ENCODE measurements around the gene OSGEP.

Gene OSGEP

GRCh38 chr14:20413744-20414082 lies 40.9 kb downstream of the OSGEP start:
- no peaks in the 10 kb centered on the region for H3K9me3 ChIP-seq (ENCODE audit: control insufficient read depth, low read length)
- DNase-seq = no peak
- H2BK15ac ChIP-seq (ENCODE audit: low read depth, poor library complexity, severe bottlenecking) = no peak overlapping the region
- H3K9ac ChIP-seq (ENCODE audit: low read length) = peak overlapping the region; percentile 95
- H3K14ac ChIP-seq (ENCODE audit: low read length in 2 of 2) = no peak overlapping the region
- peaks cover 9% of the 10 kb centered on the region for H3K79me1 ChIP-seq (replicated peaks; ENCODE audit: low read length, poor library complexity, severe bottlenecking)
- H3K36me3 ChIP-seq (ENCODE audit: control insufficient read depth in 1 of 2, insufficient read depth in 2 of 2, low read depth in 1 of 2, low read length in 2 of 2) = no peaks in the 10 kb centered on the region
- H2AK5ac ChIP-seq (ENCODE audit: low read length, severe bottlenecking) = no peak overlapping the region
- no peak overlapping the region for H2BK120ac ChIP-seq (ENCODE audit: low read depth, low read length)
- H3K27me3 ChIP-seq (ENCODE audit: control insufficient read depth in 1 of 2, insufficient read depth in 1 of 2, low read length in 2 of 2) = no peaks in the 10 kb centered on the region
- H3K4ac ChIP-seq (ENCODE audit: low read depth in 1 of 2, low read length in 2 of 2) = peak overlapping the region in 1 of 2 experiments; percentile 49
- H3K4me2 ChIP-seq (ENCODE audit: low read length, poor library complexity, severe bottlenecking) = peak overlapping the region; percentile 62
- H3K27ac ChIP-seq (ENCODE audit: low read length, poor library complexity, severe bottlenecking) = peak overlapping the region; percentile 99
- peak overlapping the region; percentile 11 to 63 for H3K18ac ChIP-seq (ENCODE audit: low read depth in 1 of 2, low read length in 2 of 2)
- H2BK5ac ChIP-seq (ENCODE audit: low read depth, low read length, poor library complexity, severe bottlenecking) = no peak overlapping the region
- no peaks in the 10 kb centered on the region for H3K4me1 ChIP-seq (ENCODE audit: control insufficient read depth, insufficient read depth, low read depth, low read length)
- no peak overlapping the region for H2BK12ac ChIP-seq (ENCODE audit: low read length in 2 of 2)
- 2% methylated on average over 9 of the region's 9 CpGs for WGBS
- H4K8ac ChIP-seq (ENCODE audit: low read length) = no peak overlapping the region
- H2AFZ ChIP-seq (ENCODE audit: low read depth, low read length) = peak overlapping the region; percentile 68
- H3K23ac ChIP-seq (ENCODE audit: low read length in 2 of 2) = no peak overlapping the region
- no peak overlapping the region for H4K91ac ChIP-seq (ENCODE audit: low read length)
- H3K4me3 ChIP-seq (ENCODE audit: insufficient read depth in 1 of 2, low read depth in 1 of 2, low read length in 2 of 2) = peak overlapping the region in 1 of 2 experiments; percentile 97

- H4K91ac ChIP-seq (ENCODE audit: low read length) = peak within 1 kb of the TSS; percentile 97
- H3K18ac ChIP-seq (ENCODE audit: low read depth in 1 of 2, low read length in 2 of 2) = peak within 1 kb of the TSS; percentile 83 to 94
- peak within 1 kb of the TSS; percentile 68 for H2AFZ ChIP-seq (ENCODE audit: low read depth, low read length)
- no peaks in the 10 kb centered on the region for H3K4me1 ChIP-seq (ENCODE audit: control insufficient read depth, insufficient read depth, low read depth, low read length)
- H2BK5ac ChIP-seq (ENCODE audit: low read depth, low read length, poor library complexity, severe bottlenecking) = peak within 1 kb of the TSS; percentile 67
- peak within 1 kb of the TSS in 1 of 2 experiments; percentile 95 for H2BK12ac ChIP-seq (ENCODE audit: low read length in 2 of 2)
- H4K8ac ChIP-seq (ENCODE audit: low read length) = peak within 1 kb of the TSS; percentile 93
- H2AK5ac ChIP-seq (ENCODE audit: low read length, severe bottlenecking) = no peak within 1 kb of the TSS
- H3K79me1 ChIP-seq (replicated peaks; ENCODE audit: low read length, poor library complexity, severe bottlenecking) = peaks cover 14% of the 10 kb centered on the region
- peak within 1 kb of the TSS; percentile 70 for H3K4me2 ChIP-seq (ENCODE audit: low read length, poor library complexity, severe bottlenecking)
- H3K9me3 ChIP-seq (ENCODE audit: control insufficient read depth, low read length) = no peaks in the 10 kb centered on the region
- peak within 1 kb of the TSS; percentile 37 to 98 for H3K23ac ChIP-seq (ENCODE audit: low read length in 2 of 2)
- peak within 1 kb of the TSS in 1 of 2 experiments; percentile 74 for H3K14ac ChIP-seq (ENCODE audit: low read length in 2 of 2)
- H3K9ac ChIP-seq (ENCODE audit: low read length) = peak within 1 kb of the TSS; percentile 95
- peak within 1 kb of the TSS; percentile 78 for H2BK120ac ChIP-seq (ENCODE audit: low read depth, low read length)
- no peaks in the 10 kb centered on the region for H3K27me3 ChIP-seq (ENCODE audit: control insufficient read depth in 1 of 2, insufficient read depth in 1 of 2, low read length in 2 of 2)
- peak within 1 kb of the TSS; percentile 95 for H2BK15ac ChIP-seq (ENCODE audit: low read depth, poor library complexity, severe bottlenecking)
- peak within 1 kb of the TSS; percentile 99 for H3K27ac ChIP-seq (ENCODE audit: low read length, poor library complexity, severe bottlenecking)
- peak within 1 kb of the TSS; percentile 89 to 97 for H3K4me3 ChIP-seq (ENCODE audit: insufficient read depth in 1 of 2, low read depth in 1 of 2, low read length in 2 of 2)
- 0% methylated on average over 35 of the region's 43 CpGs for WGBS
- peak within 1 kb of the TSS; percentile 57 to 95 for H3K4ac ChIP-seq (ENCODE audit: low read depth in 1 of 2, low read length in 2 of 2)
- H3K36me3 ChIP-seq (ENCODE audit: control insufficient read depth in 1 of 2, insufficient read depth in 2 of 2, low read depth in 1 of 2, low read length in 2 of 2) = peaks cover 2 to 4% of the 10 kb centered on the region in 2 experiments
- DNase-seq = peak; percentile 93
Measured at GRCh38 chr14:20412876-20413743, 41.5 kb downstream of the OSGEP start, which contains the start of gene TEP1. TSS of gene TEP1 (minus strand) at chr14:20413501. CDS start at chr14:20408439, 5,062 bp downstream.

GRCh38 chr14:20412411-20412810 lies 42.2 kb downstream of the OSGEP start:
- H2BK120ac ChIP-seq (ENCODE audit: low read depth, low read length) = peak overlapping the region; percentile 19
- no peak overlapping the region for H4K8ac ChIP-seq (ENCODE audit: low read length)
- no peaks in the 10 kb centered on the region for H3K4me1 ChIP-seq (ENCODE audit: control insufficient read depth, insufficient read depth, low read depth, low read length)
- no peak overlapping the region for H3K14ac ChIP-seq (ENCODE audit: low read length in 2 of 2)
- no peak overlapping the region for H3K4ac ChIP-seq (ENCODE audit: low read depth in 1 of 2, low read length in 2 of 2)
- H3K4me3 ChIP-seq (ENCODE audit: insufficient read depth in 1 of 2, low read depth in 1 of 2, low read length in 2 of 2) = peak overlapping the region; percentile 89 to 97
- no peak overlapping the region for H2AK5ac ChIP-seq (ENCODE audit: low read length, severe bottlenecking)
- no peak overlapping the region for H3K18ac ChIP-seq (ENCODE audit: low read depth in 1 of 2, low read length in 2 of 2)
- no peaks in the 10 kb centered on the region for H3K27me3 ChIP-seq (ENCODE audit: control insufficient read depth in 1 of 2, insufficient read depth in 1 of 2, low read length in 2 of 2)
- no peak overlapping the region for H4K91ac ChIP-seq (ENCODE audit: low read length)
- no peak overlapping the region for H2BK12ac ChIP-seq (ENCODE audit: low read length in 2 of 2)
- peak; percentile 57 for DNase-seq
- H2AFZ ChIP-seq (ENCODE audit: low read depth, low read length) = peak overlapping the region; percentile 54
- no peak overlapping the region for H2BK15ac ChIP-seq (ENCODE audit: low read depth, poor library complexity, severe bottlenecking)
- H3K9ac ChIP-seq (ENCODE audit: low read length) = peak overlapping the region; percentile 95
- peaks cover 9 to 11% of the 10 kb centered on the region in 2 experiments for H3K36me3 ChIP-seq (ENCODE audit: control insufficient read depth in 1 of 2, insufficient read depth in 2 of 2, low read depth in 1 of 2, low read length in 2 of 2)
- 25% methylated on average over 2 of the region's 7 CpGs for WGBS
- peaks cover 15% of the 10 kb centered on the region for H3K79me1 ChIP-seq (replicated peaks; ENCODE audit: low read length, poor library complexity, severe bottlenecking)
- no peaks in the 10 kb centered on the region for H3K9me3 ChIP-seq (ENCODE audit: control insufficient read depth, low read length)
- no peak overlapping the region for H2BK5ac ChIP-seq (ENCODE audit: low read depth, low read length, poor library complexity, severe bottlenecking)
- H3K23ac ChIP-seq (ENCODE audit: low read length in 2 of 2) = no peak overlapping the region
- peak overlapping the region; percentile 70 for H3K4me2 ChIP-seq (ENCODE audit: low read length, poor library complexity, severe bottlenecking)
- H3K27ac ChIP-seq (ENCODE audit: low read length, poor library complexity, severe bottlenecking) = peak overlapping the region; percentile 99

- peak; percentile 51 for DNase-seq
- WGBS = 38% methylated on average over 2 of the region's 2 CpGs
- H2BK12ac ChIP-seq (ENCODE audit: low read length in 2 of 2) = no peak overlapping the region
- no peak overlapping the region for H3K18ac ChIP-seq (ENCODE audit: low read depth in 1 of 2, low read length in 2 of 2)
- H2AFZ ChIP-seq (ENCODE audit: low read depth, low read length) = no peak overlapping the region
- H3K9ac ChIP-seq (ENCODE audit: low read length) = peak overlapping the region; percentile 14
- H4K8ac ChIP-seq (ENCODE audit: low read length) = no peak overlapping the region
- no peak overlapping the region for H3K27ac ChIP-seq (ENCODE audit: low read length, poor library complexity, severe bottlenecking)
- peaks cover 39% of the 10 kb centered on the region for H3K79me1 ChIP-seq (replicated peaks; ENCODE audit: low read length, poor library complexity, severe bottlenecking)
- no peak overlapping the region for H3K4me2 ChIP-seq (ENCODE audit: low read length, poor library complexity, severe bottlenecking)
- H4K91ac ChIP-seq (ENCODE audit: low read length) = no peak overlapping the region
- H2BK15ac ChIP-seq (ENCODE audit: low read depth, poor library complexity, severe bottlenecking) = no peak overlapping the region
- H3K36me3 ChIP-seq (ENCODE audit: control insufficient read depth in 1 of 2, insufficient read depth in 2 of 2, low read depth in 1 of 2, low read length in 2 of 2) = peaks cover 30 to 42% of the 10 kb centered on the region in 2 experiments
- H3K23ac ChIP-seq (ENCODE audit: low read length in 2 of 2) = no peak overlapping the region
- no peak overlapping the region for H3K4ac ChIP-seq (ENCODE audit: low read depth in 1 of 2, low read length in 2 of 2)
- H2BK5ac ChIP-seq (ENCODE audit: low read depth, low read length, poor library complexity, severe bottlenecking) = no peak overlapping the region
- no peak overlapping the region for H2AK5ac ChIP-seq (ENCODE audit: low read length, severe bottlenecking)
- H3K27me3 ChIP-seq (ENCODE audit: control insufficient read depth in 1 of 2, insufficient read depth in 1 of 2, low read length in 2 of 2) = no peaks in the 10 kb centered on the region
- H3K4me1 ChIP-seq (ENCODE audit: control insufficient read depth, insufficient read depth, low read depth, low read length) = no peaks in the 10 kb centered on the region
- H3K4me3 ChIP-seq (ENCODE audit: insufficient read depth in 1 of 2, low read depth in 1 of 2, low read length in 2 of 2) = peak overlapping the region in 1 of 2 experiments; percentile 11
- no peak overlapping the region for H3K14ac ChIP-seq (ENCODE audit: low read length in 2 of 2)
- H3K9me3 ChIP-seq (ENCODE audit: control insufficient read depth, low read length) = no peaks in the 10 kb centered on the region
- H2BK120ac ChIP-seq (ENCODE audit: low read depth, low read length) = no peak overlapping the region
Measured at GRCh38 chr14:20409226-20409625, 45.4 kb downstream of the OSGEP start.
